Skin epidermis (tissue), 12 donors: ENCODE measurements around the gene RBBP6.
A peak's percentile ranks its signal among the peaks of the same experiment; 100 is the strongest.
"Not testable (repeated sequence)": the region's sequence is repeated elsewhere in the genome, so short reads cannot be mapped to it uniquely, and the experiment has no call there.

Source experiments
- H3K27ac ChIP-seq, 21 experiments: fragments of 200-600 bp; sonication (generic) in 11 of 21; one replicate each; pipeline ENCODE4 v1.5.0; 2020; ENCODE audit warnings: mild to moderate bottlenecking in 3 of 21, inconsistent platforms in 2 of 21, moderate library complexity in 2 of 21
- H3K4me3 ChIP-seq, 7 experiments: fragments of 200-600 bp; sonication (generic) in 2 of 7; one replicate each; pipeline ENCODE4 v1.5.0; 2020; ENCODE audit warnings: inconsistent platforms in 2 of 7, mild to moderate bottlenecking in 2 of 7, moderate library complexity in 1 of 7

RBBP6 gene, protein sequence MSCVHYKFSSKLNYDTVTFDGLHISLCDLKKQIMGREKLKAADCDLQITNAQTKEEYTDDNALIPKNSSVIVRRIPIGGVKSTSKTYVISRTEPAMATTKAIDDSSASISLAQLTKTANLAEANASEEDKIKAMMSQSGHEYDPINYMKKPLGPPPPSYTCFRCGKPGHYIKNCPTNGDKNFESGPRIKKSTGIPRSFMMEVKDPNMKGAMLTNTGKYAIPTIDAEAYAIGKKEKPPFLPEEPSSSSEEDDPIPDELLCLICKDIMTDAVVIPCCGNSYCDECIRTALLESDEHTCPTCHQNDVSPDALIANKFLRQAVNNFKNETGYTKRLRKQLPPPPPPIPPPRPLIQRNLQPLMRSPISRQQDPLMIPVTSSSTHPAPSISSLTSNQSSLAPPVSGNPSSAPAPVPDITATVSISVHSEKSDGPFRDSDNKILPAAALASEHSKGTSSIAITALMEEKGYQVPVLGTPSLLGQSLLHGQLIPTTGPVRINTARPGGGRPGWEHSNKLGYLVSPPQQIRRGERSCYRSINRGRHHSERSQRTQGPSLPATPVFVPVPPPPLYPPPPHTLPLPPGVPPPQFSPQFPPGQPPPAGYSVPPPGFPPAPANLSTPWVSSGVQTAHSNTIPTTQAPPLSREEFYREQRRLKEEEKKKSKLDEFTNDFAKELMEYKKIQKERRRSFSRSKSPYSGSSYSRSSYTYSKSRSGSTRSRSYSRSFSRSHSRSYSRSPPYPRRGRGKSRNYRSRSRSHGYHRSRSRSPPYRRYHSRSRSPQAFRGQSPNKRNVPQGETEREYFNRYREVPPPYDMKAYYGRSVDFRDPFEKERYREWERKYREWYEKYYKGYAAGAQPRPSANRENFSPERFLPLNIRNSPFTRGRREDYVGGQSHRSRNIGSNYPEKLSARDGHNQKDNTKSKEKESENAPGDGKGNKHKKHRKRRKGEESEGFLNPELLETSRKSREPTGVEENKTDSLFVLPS (N-terminal part only)

DNA sequence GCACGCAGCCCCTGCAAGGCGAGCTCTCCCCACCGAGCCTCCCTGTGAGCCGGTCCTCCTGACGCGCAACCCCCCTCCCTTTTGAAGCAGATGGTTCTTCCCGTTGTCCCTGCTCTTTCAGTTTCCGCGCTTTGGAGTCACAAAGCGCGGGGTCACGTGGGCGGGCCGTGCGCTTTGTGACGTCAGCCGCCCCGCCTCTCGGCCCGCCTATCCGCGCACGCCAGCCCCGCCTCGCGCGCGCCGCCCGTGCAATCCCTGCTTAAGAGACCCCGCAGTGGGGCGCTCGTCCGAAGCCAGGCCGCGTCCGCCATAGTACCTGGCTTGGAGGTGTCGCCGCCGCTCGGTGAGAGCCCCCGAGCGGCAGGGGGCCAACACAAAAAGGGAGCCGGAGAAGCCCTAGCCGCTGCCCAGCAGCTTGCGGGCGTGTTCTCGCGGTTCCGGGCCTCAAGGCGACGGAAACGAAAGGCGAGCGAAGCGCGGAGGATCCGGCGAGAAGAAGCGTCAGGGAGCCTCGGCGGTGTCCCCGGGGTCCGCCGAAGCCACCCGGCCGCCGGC, at the start of gene RBBP6:
TSS of gene RBBP6 (plus strand) at position 272 of the 555 bp plus-strand sequence. CDS start 1,061 bp downstream, outside the sequence.
- H3K4me3 ChIP-seq, result peak within 1 kb of the TSS; percentile 73 to 96 (median 85)
- peak within 1 kb of the TSS; percentile 97 to 100 (median 100) for H3K27ac ChIP-seq

- no peak overlapping the region for H3K27ac ChIP-seq
These were observed 48.5 kb upstream of the RBBP6 start for GRCh38 chr16:24490866-24491265.

DNA sequence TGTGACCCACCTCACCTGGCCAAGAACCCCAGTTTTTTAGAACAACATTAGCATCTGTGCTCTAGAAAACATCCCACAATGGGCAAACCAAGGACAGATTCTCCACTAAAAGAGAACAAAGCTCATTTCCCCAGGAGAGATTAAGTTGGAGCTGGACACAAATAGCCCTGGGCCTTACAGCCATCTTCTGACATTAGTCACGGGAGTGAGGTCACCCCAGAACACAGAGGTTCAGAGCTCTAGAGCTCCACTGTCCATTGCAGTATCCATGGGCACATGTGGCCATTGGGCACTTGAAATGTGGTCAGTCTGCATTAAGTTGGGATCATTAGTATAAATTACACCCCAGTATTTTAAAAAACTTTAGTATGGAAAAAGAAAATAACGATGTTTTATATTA, 47.6 kb upstream of the RBBP6 start:
- no peak overlapping the region for H3K4me3 ChIP-seq
- no peak overlapping the region for H3K27ac ChIP-seq

More at GRCh38 chr16:24490866-24491265, 48.5 kb upstream of the RBBP6 start:
- H3K4me3 ChIP-seq, result no peak overlapping the region

DNA sequence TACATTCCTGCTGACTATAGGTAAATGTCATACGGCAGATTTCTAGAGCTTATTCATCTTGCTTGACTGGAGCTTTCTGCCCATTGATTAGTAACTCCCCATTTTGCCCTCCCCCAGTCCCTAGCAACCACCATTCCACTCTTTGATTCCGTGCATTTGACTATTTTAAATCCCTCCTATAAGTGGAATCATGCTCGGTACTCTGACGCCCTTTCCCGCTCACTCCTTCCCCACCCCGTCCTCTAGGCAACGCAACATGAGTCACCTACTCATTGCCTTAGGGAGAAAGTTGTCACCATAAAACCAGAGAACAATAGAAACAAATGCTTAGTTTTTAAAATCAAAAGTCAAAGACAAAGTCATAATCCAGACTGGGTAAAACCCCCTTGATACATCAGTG, 45.5 kb upstream of the RBBP6 start:
- Histone ChIP-seq H3K4me3 (no peak overlapping the region), H3K27ac (no peak overlapping the region)

DNA sequence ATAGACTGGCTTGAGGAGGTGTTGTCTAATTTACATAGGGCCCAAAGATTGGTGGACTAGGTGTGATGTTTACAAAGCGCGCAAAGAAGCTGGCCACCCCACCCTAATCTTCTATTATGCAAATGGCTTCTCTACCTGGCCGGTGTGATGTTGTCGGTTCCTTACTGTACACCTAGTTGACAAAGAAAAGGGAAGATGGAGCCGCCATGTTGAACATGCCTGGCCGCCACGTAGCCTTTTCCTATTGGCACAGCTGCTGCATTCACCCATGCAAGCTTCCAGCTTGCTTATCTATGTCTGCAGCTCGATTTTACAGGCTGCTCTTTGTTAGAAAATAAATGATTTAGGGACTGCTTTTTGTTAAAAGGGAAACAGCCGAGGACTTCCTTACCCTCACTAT, 44.2 kb upstream of the RBBP6 start:
- not testable (repeated sequence) for H3K27ac ChIP-seq, H3K4me3 ChIP-seq

DNA sequence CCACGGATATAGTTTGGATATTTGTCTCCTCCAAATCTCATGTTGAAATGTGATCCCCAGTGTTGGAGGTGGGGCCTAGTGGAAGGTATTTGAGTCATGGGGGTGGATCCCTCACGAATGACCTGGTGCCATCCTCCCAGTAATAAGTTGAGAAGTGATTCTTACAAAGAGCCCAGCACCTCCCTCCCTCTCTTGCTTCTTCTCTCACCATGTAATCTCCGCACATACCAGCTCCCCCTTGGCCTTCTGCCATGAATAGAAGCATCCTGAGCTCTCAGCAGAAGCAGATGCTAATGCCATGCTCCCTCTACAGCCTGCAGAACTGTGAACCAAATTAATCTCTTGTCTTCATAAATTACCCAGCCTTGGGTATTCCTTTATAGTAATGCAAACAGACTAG, 41.9 kb upstream of the RBBP6 start:
- H3K4me3 ChIP-seq, result no peak overlapping the region
- no peak overlapping the region for H3K27ac ChIP-seq

- Histone ChIP-seq H3K27ac (no peak overlapping the region), H3K4me3 (no peak overlapping the region)
These were observed 40.1 kb upstream of the RBBP6 start for GRCh38 chr16:24499193-24499814.

DNA sequence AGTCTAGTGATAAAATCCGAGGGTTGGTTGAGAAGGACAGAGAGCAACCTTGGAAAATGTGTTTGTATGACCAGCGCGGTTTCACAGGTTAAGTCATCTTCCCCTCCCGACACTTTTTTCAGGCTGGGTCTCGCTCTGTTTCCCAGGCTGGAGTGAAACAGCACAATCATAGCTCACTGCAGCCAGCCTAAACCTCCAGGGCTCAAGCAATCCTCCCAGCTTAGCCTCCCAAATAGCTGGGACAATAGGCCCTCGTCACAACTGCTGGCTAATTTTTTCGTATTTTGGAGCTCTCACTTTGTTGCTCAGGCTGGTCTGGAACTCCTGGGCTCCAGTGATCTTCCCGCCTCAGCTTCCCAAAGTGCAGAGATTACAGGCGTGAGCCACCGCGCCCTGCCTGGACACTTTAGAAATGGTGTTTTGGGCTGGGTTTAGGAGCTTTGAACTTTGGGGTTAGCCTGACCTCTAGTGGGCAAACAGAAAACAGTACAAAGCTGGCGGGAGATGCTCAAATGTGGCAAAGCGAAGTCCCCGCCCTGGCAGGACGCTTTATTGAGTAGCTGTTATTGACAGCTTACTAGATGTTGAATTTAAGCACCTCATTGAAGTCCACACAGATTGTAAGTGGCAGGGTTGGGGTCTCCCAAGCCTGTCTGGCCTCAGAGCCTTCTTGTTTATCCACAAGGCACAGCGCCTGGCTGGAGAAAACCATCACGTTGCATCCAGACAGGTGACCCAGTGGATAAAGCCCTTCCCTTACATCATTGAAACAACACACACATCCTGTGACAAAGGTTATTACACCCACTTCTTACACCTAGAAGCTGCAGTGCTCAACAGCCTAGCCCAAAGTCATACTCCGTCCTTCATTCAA, 34.7 kb upstream of the RBBP6 start:
- Histone ChIP-seq H3K4me3 (no peak overlapping the region), H3K27ac (no peak overlapping the region)

- Histone ChIP-seq H3K4me3 (no peak overlapping the region), H3K27ac (no peak overlapping the region)
These were observed 33.4 kb upstream of the RBBP6 start for GRCh38 chr16:24505959-24506358.

DNA sequence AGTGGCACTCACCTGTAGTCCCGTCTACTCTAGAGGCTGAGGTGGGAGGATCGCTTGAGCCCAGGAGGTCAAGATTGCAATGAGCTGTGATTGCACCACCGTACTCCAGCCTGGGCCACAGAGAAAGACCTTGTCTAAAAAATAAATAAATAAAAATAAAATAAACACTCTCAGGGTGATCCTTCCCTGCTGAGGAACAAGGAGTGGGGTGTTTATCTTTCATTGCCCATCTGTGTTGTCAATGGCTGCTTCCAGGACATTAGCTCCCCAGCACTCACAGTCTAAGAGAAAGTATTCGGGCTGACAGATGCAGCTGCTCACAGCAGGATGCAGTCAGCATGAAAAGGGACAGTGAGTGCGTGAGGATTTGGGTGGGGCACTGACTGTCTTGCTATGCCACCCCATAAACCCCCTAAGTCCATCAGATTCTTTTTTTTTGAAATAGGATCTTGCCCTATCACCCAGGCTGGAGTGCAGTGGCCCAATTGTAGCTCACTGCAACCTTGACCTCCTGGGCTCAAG, 31.3 kb upstream of the RBBP6 start:
- Histone ChIP-seq H3K27ac (no peak overlapping the region), H3K4me3 (no peak overlapping the region)

GRCh38 chr16:24508614-24509013, 30.8 kb upstream of the RBBP6 start:
- H3K27ac ChIP-seq, result no peak overlapping the region
- no peak overlapping the region for H3K4me3 ChIP-seq

DNA sequence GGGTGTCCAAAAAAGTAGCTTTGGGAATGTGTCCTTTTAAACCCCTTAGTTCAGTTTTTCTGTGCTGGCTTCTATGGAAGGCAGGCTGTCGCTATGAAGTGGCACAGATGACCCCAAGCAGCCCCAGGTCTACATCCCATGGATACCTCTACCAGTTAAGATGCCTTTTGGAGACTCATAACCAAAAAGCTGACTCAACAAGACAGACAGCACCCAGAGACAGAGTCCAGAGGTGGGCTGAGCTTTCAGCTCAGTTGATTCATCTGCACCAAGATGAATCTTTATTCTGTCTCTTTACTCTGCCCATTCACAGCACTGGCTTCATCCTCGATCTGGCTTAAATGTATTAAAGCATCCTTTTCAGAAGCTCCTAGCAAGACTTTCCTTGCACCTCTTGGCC, 29.8 kb upstream of the RBBP6 start:
- H3K4me3 ChIP-seq, result no peak overlapping the region
- no peak overlapping the region for H3K27ac ChIP-seq

DNA sequence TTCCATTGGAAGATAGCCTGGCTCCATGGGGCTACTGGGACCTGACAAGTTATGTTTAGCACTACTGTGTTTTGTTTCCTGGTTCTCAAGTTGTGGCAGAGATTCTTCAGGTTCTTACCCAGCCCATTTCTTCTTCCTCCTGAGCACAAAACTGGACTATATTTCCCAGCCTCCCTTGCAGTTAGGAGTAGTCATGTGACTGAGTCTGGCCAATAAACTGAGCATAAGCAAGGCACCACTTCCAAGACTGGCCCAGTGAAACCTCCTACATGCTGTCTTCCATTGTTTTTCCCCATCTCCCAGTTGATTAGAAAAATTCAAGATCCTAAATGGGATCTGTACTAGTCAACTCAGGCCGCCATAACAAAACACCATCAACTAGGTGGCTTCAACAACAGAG, 28.2 kb upstream of the RBBP6 start:
- no peak overlapping the region for H3K27ac ChIP-seq
- no peak overlapping the region for H3K4me3 ChIP-seq

DNA sequence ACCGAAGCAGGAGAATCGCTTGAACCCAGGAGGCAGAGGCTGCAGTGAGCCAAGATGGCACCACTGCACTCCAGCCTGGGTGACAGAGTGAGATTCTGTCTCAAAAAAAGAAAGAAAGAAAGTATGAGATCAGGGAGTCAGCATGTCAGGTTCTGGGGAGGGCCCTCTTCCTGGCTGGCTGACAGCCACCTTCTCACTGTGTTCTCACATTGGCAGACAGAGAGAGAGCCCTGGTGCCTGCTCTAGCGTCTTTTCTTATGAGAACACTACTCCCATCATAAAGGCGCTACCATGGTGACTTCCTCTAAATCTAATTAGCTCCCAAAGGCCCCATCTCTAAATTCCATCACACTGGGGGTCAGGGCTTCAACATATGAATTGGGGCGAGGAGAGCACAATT, 27.6 kb upstream of the RBBP6 start:
- H3K27ac ChIP-seq, result no peak overlapping the region
- no peak overlapping the region for H3K4me3 ChIP-seq

GRCh38 chr16:24514096-24514495, 25.3 kb upstream of the RBBP6 start:
- Histone ChIP-seq H3K4me3 (no peak overlapping the region), H3K27ac (no peak overlapping the region)

DNA sequence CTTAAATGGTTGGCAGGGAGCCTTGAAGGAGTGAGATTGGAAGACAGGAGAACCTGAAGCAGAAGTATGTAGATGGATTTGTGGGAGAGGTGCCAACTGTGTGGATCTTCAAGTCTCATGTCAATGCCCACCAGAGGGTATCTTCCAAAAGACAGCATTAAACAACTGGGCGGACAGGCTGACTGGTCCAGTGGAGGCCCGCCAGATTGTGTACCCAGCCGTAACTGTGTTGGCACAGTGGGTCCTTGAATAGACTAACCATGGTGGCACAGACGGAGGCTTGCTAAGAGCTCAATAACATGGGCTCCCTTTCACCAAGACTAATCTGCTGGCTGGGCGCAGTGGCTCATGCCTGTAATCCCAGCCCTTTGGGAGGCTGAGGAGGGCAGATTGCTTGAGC, 24.2 kb upstream of the RBBP6 start:
- H3K27ac ChIP-seq, result no peak overlapping the region
- H3K4me3 ChIP-seq, result no peak overlapping the region

- no peak overlapping the region for H3K27ac ChIP-seq
- H3K4me3 ChIP-seq, result peak overlapping the region in 1 of 7 experiments; percentile 1
These were observed 22.3 kb upstream of the RBBP6 start for GRCh38 chr16:24516900-24517669.

GRCh38 chr16:24518498-24518897, 20.9 kb upstream of the RBBP6 start:
- no peak overlapping the region for H3K4me3 ChIP-seq
- no peak overlapping the region for H3K27ac ChIP-seq
